K562 (cell line): ENCODE measurements around the gene EMC9. TPM values are rescaled to one million over a fixed set of nuclear protein-coding genes. Genes with fewer than 3 reads are reported as not detected.

Experiments used
- ATAC-seq: fragments of 200-7000 bp; cut with Tn5 transposase; 3 replicates; pipeline ENCODE4 v1.9.1; 2020; ENCODE audit warnings: moderate library complexity
- BruUV-seq: library from RNA; stranded (reverse); fragments of 400-500 nt; replicated peaks from 2 replicates; lab custom pipeline; 2021; lab: Mats Ljungman, UMichigan
- CTCF ChIA-PET: fragments of 300-600 bp; formaldehyde crosslinking; extraction: SDS; loops from one replicate; lab custom pipeline; 2021; ENCODE audit warnings: low intra/inter-chr PET ratio; lab: Yijun Ruan, JAX
- POLR2A ChIA-PET: fragments of 300-600, 350-650 bp; sonication (Branson Sonifier 250); formaldehyde crosslinking; extraction: SDS; loops from one replicate; lab custom pipeline; 2021; ENCODE audit warnings: antibody characterized with exemption, inconsistent platforms; lab: Yijun Ruan, JAX
- DNase-seq, 4 experiments: peaks; one replicate each; pipeline versions ENCODE4 v3.0.0 to v3.0.0-alpha.2; 2011 to 2018; ENCODE audit warnings: low spot score in 3 of 4, mixed read lengths in 3 of 4; ENCODE audit errors: extremely low read depth in 1 of 4
- FAIRE-seq: peaks from 2 replicates; lab custom pipeline; 2011; peaks lifted over from hg19 to GRCh38; lab: Jason Lieb, UNC
- H2AFZ ChIP-seq: 2 replicates; pipeline ENCODE4 v1.6.0; 2011; ENCODE audit warnings: low read depth, low read length, control low read depth, inconsistent platforms
- H3K27ac ChIP-seq: fragments of 200-600 bp; 3 replicates; pipeline ENCODE4 v1.8.0; 2011; ENCODE audit warnings: low read depth, mild to moderate bottlenecking, control low read depth, inconsistent platforms, low read length, moderate library complexity, mixed read lengths; ENCODE audit errors: extremely low read depth
- H3K27me3 ChIP-seq, 2 experiments: fragments of 300-600 bp in 1 of 2; 2 replicates in 1 of 2; 3 replicates in 1 of 2; pipeline versions ENCODE4 v1.6.0 to v1.8.0; 2011; ENCODE audit warnings: inconsistent platforms in 2 of 2, low read length in 2 of 2, mild to moderate bottlenecking in 1 of 2, mixed read lengths in 1 of 2, moderate library complexity in 1 of 2; ENCODE audit not compliant: control insufficient read depth in 2 of 2, insufficient read depth in 2 of 2
- H3K36me3 ChIP-seq: fragments of 300-600 bp; 3 replicates; pipeline ENCODE4 v1.8.0; 2011; ENCODE audit warnings: mild to moderate bottlenecking, low read length, inconsistent platforms; ENCODE audit not compliant: control insufficient read depth, insufficient read depth
- H3K4me1 ChIP-seq, 2 experiments: fragments of 200-600 bp in 1 of 2; replicated peaks in 1 of 2; 2 replicates in 1 of 2; 3 replicates in 1 of 2; pipeline versions ENCODE4 v1.5.1 to v1.8.0; 2011; ENCODE audit warnings: inconsistent platforms in 2 of 2, low read length in 2 of 2, mild to moderate bottlenecking in 1 of 2, mixed read lengths in 1 of 2, moderate library complexity in 1 of 2; ENCODE audit not compliant: control insufficient read depth in 2 of 2, insufficient read depth in 2 of 2
- H3K4me2 ChIP-seq: 2 replicates; pipeline ENCODE4 v1.6.1; 2011; ENCODE audit warnings: low read length, control low read depth, inconsistent platforms, mixed read lengths; ENCODE audit not compliant: insufficient read depth
- H3K4me3 ChIP-seq: fragments of 200-600 bp; sonication (generic), shearing (Covaris generic); 2 replicates; pipeline ENCODE4 v1.5.1; 2016; ENCODE audit warnings: control low read depth, inconsistent platforms
- H3K79me2 ChIP-seq: fragments of 200-600 bp; 3 replicates; pipeline ENCODE4 v1.8.0; 2011; ENCODE audit warnings: low read length, inconsistent platforms; ENCODE audit not compliant: control insufficient read depth, insufficient read depth
- H3K9ac ChIP-seq, 2 experiments: 2 replicates each; pipeline versions ENCODE4 v1.6.0 to v1.6.1; 2011; ENCODE audit warnings: low read depth in 2 of 2, low read length in 2 of 2, control low read depth in 1 of 2, inconsistent platforms in 1 of 2, mild to moderate bottlenecking in 1 of 2, mixed read lengths in 1 of 2; ENCODE audit not compliant: insufficient read depth in 1 of 2
- H3K9me1 ChIP-seq: one replicate; pipeline ENCODE4 v1.6.0; 2011; ENCODE audit warnings: inconsistent platforms, mild to moderate bottlenecking, low read length, moderate library complexity; ENCODE audit not compliant: control insufficient read depth, insufficient read depth
- H3K9me3 ChIP-seq: replicated peaks from 2 replicates; pipeline ENCODE4 v1.5.1; 2011; ENCODE audit warnings: low read depth, low read length, inconsistent platforms; ENCODE audit not compliant: control insufficient read depth, insufficient read depth
- H4K20me1 ChIP-seq: replicated peaks from 2 replicates; pipeline ENCODE4 v1.6.1; 2011; ENCODE audit warnings: low read length, inconsistent platforms, mixed read lengths; ENCODE audit not compliant: control insufficient read depth, insufficient read depth
- GATAD2A ChIP-seq: fragments of 450-650 bp; IDR thresholded peaks from 2 replicates; pipeline ENCODE4 v1.6.1; 2017
- HSF4 ChIP-seq: fragments of 250-450 bp; sonication (Bioruptor Pico); IDR thresholded peaks from 2 replicates; pipeline ENCODE4 v2.1.2; 2022; ENCODE audit warnings: mild to moderate bottlenecking, moderate library complexity, borderline replicate concordance
- NFIX ChIP-seq: fragments of 250-450 bp; sonication (Bioruptor Pico); IDR thresholded peaks from 2 replicates; pipeline ENCODE4 v1.4.0; 2020; ENCODE audit warnings: low read depth, mild to moderate bottlenecking, moderate library complexity
- PHB2 ChIP-seq: fragments of 450-650 bp; IDR thresholded peaks from 2 replicates; pipeline ENCODE4 v1.6.1; 2017; ENCODE audit warnings: low read depth
- RBBP5 ChIP-seq: fragments of 200-600 bp; sonication (generic); IDR thresholded peaks from 2 replicates; pipeline ENCODE4 v1.6.1; 2012; ENCODE audit warnings: borderline replicate concordance, mild to moderate bottlenecking, low read length, control low read depth, inconsistent platforms; ENCODE audit not compliant: insufficient read depth, poor library complexity, severe bottlenecking
- RBM22 ChIP-seq: fragments of 200-400 bp; formaldehyde crosslinking; IDR thresholded peaks from 2 replicates; pipeline ENCODE4 v1.6.1; 2018; ENCODE audit warnings: low read length, low read depth; ENCODE audit not compliant: poor library complexity, severe bottlenecking
- TCF7 ChIP-seq: sonication (generic); IDR thresholded peaks from 2 replicates; pipeline ENCODE4 v1.6.1; 2016; ENCODE audit warnings: antibody characterized with exemption, borderline replicate concordance
- THRAP3 ChIP-seq: fragments of 450-650 bp; IDR thresholded peaks from 2 replicates; pipeline ENCODE4 v1.6.1; 2016; ENCODE audit warnings: mild to moderate bottlenecking, inconsistent platforms, borderline replicate concordance
- ZNF76 ChIP-seq: fragments of 250-450 bp; sonication (Bioruptor Pico); IDR thresholded peaks from 2 replicates; pipeline ENCODE4 v1.4.0; 2020; ENCODE audit warnings: mild to moderate bottlenecking, moderate library complexity, borderline replicate concordance
- ZNF778 ChIP-seq: fragments of 450-650 bp; formaldehyde crosslinking; IDR thresholded peaks from 2 replicates; pipeline ENCODE4 v1.4.0; 2020; ENCODE audit warnings: mild to moderate bottlenecking, moderate library complexity
- ZNF79 ChIP-seq: fragments of 250-450 bp; sonication (Bioruptor Pico); IDR thresholded peaks from 2 replicates; pipeline ENCODE4 v1.4.0; 2020; ENCODE audit warnings: low read depth, mild to moderate bottlenecking, moderate library complexity
- WGBS: fragments of 100-300 bp; shearing (Covaris generic); methylation state at CpG from one replicate; pipeline ENCODE4 v1.1.6; 2016; ENCODE audit warnings: low coverage, mixed read lengths; ENCODE audit not compliant: insufficient coverage; ENCODE audit errors: missing lambda C conversion rate; 5-methylcytosine and 5-hydroxymethylcytosine counted together
- in situ Hi-C: fragments of 300-500 bp; cut with MboI; formaldehyde crosslinking; loops from 4 replicates; pipeline ENCODE4 v1.15.0; 2018; ENCODE audit warnings: inconsistent platforms, mixed read lengths
- intact Hi-C: fragments of 100-400 bp; cut with micrococcal nuclease; formaldehyde crosslinking; loops from 2 replicates; pipeline ENCODE4 v1.14.2; 2022
- polyA plus RNA-seq, 8 experiments: library from polyadenylated mRNA; depleted of rRNA in 4 of 8; stranded (reverse) in 5 of 8; unstranded in 3 of 8; fragments of >200 nt; fragmentation: Nextera tagmentation in 2 of 8; fragmentation: Illumina TruSeq in 1 of 8; extraction: Ambion mirVana in 2 of 8; extraction: Trizol in 1 of 8; gene quantifications; 2 replicates each; pipeline versions ENCODE4 v1.2.1 to v1.2.3, GENCODE V29; 2011 to 2014; ENCODE audit warnings: inconsistent platforms in 1 of 8, missing spikeins in 1 of 8
- total RNA-seq, 7 experiments: library from RNA; depleted of rRNA in 6 of 7; stranded (reverse); fragments of >200 nt in 6 of 7; fragmentation: Illumina TruSeq in 2 of 7; extraction: Trizol in 2 of 7; gene quantifications; 2 replicates each; pipeline versions ENCODE4 v1.2.1 to v1.2.3, GENCODE V29; 2011 to 2021; ENCODE audit warnings: low replicate concordance in 1 of 7
- TF ChIP-seq, protein P1 (sequence below): sonication (generic); formaldehyde crosslinking; IDR thresholded peaks from 2 replicates; pipeline ENCODE4 v1.9.0; 2022; ENCODE audit warnings: mild to moderate bottlenecking, missing genetic modification reagents
- TF ChIP-seq, protein P2 (sequence below): sonication (generic); formaldehyde crosslinking; IDR thresholded peaks from 2 replicates; pipeline ENCODE4 v1.9.0; 2022; ENCODE audit warnings: mild to moderate bottlenecking, missing genetic modification reagents
- TF ChIP-seq, protein P3 (sequence below): fragments of 250-450 bp; sonication (Bioruptor Pico); IDR thresholded peaks from 2 replicates; pipeline ENCODE4 v1.5.0; 2021
- TF ChIP-seq, protein P4 (sequence below): sonication (generic); formaldehyde crosslinking; IDR thresholded peaks from 2 replicates; pipeline ENCODE4 v1.8.0; 2023; ENCODE audit warnings: mild to moderate bottlenecking, missing genetic modification reagents

The EMC9 gene
- total and polyA plus RNA-seq, 9 of the 15 experiments (the other 6 are each of a cell fraction or from before 2014, with no cell fraction given), result 3.1 to 13.2 (median 7.8) TPM

DNA sequence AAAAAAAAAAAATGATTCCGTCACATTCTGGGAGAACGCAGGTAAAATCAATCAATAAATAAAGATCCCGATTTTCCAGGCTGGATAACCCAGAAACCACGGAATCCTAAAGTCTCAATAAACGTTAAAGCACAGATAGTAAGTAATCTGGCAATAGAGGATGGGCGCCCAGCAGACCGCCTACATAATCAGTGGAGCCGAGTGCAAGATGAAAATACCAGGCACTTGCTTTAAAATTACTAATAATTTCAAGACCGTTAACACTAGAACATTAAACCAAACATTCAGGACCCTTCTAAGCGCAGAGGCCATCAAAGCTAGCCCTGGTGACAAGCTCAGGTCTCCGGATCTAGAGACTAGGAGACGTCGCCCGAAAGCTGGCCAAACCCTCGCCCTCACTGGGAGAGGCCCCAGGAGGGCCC lies 28.0 kb downstream of the EMC9 start:
- intact Hi-C loops, result no loop called here
- Histone ChIP-seq H2AFZ (peak overlapping the region; percentile 87), H3K27me3 (no peaks in the 10 kb centered on the region), H3K4me3 (peak overlapping the region; percentile 51), H3K9me1 (no peaks in the 10 kb centered on the region), H3K9me3 (no peaks in the 10 kb centered on the region), H3K9ac (peak overlapping the region; percentile 89 to 97), H3K4me2 (peak overlapping the region; percentile 94), H3K79me2 (peaks cover 18% of the 10 kb centered on the region), H4K20me1 (no peaks in the 10 kb centered on the region), H3K4me1 (peaks cover 10 to 13% of the 10 kb centered on the region in 2 experiments; a peak in 4 of 5 replicates), H3K36me3 (peaks cover 22% of the 10 kb centered on the region; the same call in 2 of the 3 replicates), H3K27ac (peak overlapping the region; percentile 95)
- 8% methylated on average over 14 of the region's 15 CpGs for WGBS
- FAIRE-seq, result no peak
- BruUV-seq, result TSS peak; percentile 91
- DNase-seq, result no peak
- POLR2A ChIA-PET, result interaction anchor here (0.7 to 5.0 kb wide), 11 partner anchors 8 to 194 kb away, joined by 3 to 38 read pairs (median 5); partner anchors contain the start of genes CHMP4A, EMC9, PCK2 and PSME1
- CTCF ChIA-PET, result no interaction called here
- peak; percentile 8 for ATAC-seq
- in situ Hi-C loops, result no loop called here
- TF ChIP-seq, protein P1, sequence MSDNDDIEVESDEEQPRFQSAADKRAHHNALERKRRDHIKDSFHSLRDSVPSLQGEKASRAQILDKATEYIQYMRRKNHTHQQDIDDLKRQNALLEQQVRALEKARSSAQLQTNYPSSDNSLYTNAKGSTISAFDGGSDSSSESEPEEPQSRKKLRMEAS, result no peak
- TF ChIP-seq, protein P2, sequence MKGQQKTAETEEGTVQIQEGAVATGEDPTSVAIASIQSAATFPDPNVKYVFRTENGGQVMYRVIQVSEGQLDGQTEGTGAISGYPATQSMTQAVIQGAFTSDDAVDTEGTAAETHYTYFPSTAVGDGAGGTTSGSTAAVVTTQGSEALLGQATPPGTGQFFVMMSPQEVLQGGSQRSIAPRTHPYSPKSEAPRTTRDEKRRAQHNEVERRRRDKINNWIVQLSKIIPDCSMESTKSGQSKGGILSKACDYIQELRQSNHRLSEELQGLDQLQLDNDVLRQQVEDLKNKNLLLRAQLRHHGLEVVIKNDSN (CRISPR knock-in tag), result no peak
- TF ChIP-seq NFIX (CRISPR knock-in tag) (no peak), THRAP3 (no peak), ZNF778 (CRISPR knock-in tag) (no peak), PHB2 (no peak), ZNF76 (no peak), RBBP5 (no peak), GATAD2A (no peak), ZNF79 (CRISPR knock-in tag) (no peak), HSF4 (no peak), RBM22 (no peak), TCF7 (no peak)
- TF ChIP-seq, protein P3, sequence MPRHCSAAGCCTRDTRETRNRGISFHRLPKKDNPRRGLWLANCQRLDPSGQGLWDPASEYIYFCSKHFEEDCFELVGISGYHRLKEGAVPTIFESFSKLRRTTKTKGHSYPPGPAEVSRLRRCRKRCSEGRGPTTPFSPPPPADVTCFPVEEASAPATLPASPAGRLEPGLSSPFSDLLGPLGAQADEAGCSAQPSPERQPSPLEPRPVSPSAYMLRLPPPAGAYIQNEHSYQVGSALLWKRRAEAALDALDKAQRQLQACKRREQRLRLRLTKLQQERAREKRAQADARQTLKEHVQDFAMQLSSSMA (CRISPR knock-in tag), result no peak
- TF ChIP-seq, protein P4, sequence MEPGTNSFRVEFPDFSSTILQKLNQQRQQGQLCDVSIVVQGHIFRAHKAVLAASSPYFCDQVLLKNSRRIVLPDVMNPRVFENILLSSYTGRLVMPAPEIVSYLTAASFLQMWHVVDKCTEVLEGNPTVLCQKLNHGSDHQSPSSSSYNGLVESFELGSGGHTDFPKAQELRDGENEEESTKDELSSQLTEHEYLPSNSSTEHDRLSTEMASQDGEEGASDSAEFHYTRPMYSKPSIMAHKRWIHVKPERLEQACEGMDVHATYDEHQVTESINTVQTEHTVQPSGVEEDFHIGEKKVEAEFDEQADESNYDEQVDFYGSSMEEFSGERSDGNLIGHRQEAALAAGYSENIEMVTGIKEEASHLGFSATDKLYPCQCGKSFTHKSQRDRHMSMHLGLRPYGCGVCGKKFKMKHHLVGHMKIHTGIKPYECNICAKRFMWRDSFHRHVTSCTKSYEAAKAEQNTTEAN, result no peak
- TF ChIP-seq, all 486 proteins: peak for 0
